Naive thymus-derived CD4-positive, alpha-beta T cell (primary cell): ENCODE measurements around the gene CNMD. TPM values are rescaled to one million over a fixed set of nuclear protein-coding genes. Genes with fewer than 3 reads are reported as not detected.

ENCODE experiments used
- ATAC-seq: fragments of 150-1000 bp; cut with Tn5 transposase; 2 replicates; pipeline ENCODE4 v1.10.0; 2021; ENCODE audit warnings: mild to moderate bottlenecking, moderate library complexity
- CTCF ChIA-PET: fragments of 350-600 bp; sonication (Branson Sonifier 250); formaldehyde crosslinking; loops from one replicate; lab custom pipeline; 2021; ENCODE audit warnings: antibody characterized with exemption; lab: Charles Lee
- POLR2A ChIA-PET: fragments of 350-600 bp; sonication (Branson Sonifier 250); formaldehyde crosslinking; loops from one replicate; lab custom pipeline; 2021; ENCODE audit warnings: antibody characterized with exemption, inconsistent platforms; lab: Charles Lee
- DNase-seq, 9 donors: peaks; one replicate each; pipeline versions ENCODE4 v3.0.0 to v3.0.0-alpha.2; 2020 to 2022; ENCODE audit warnings: mixed read lengths in 1 of 9
- H3K27ac ChIP-seq: one replicate; pipeline ENCODE4 v1.7.0; 2013; ENCODE audit warnings: mild to moderate bottlenecking, low read depth, low read length, moderate library complexity
- H3K27me3 ChIP-seq, 2 donors: one replicate each; pipeline ENCODE4 v1.7.0; 2013; ENCODE audit warnings: low read length in 2 of 2, mild to moderate bottlenecking in 2 of 2, moderate library complexity in 2 of 2; ENCODE audit not compliant: control insufficient read depth in 2 of 2, insufficient read depth in 2 of 2
- H3K36me3 ChIP-seq, 3 experiments: 1 replicate in 2 of 3; 2 replicates in 1 of 3; pipeline ENCODE4 v1.7.0; 2013; ENCODE audit warnings: low read length in 3 of 3, mild to moderate bottlenecking in 3 of 3, moderate library complexity in 1 of 3; ENCODE audit not compliant: insufficient read depth in 3 of 3, control insufficient read depth in 2 of 3
- H3K4me1 ChIP-seq, 2 donors: one replicate each; pipeline ENCODE4 v1.7.0; 2013; ENCODE audit warnings: low read length in 2 of 2, mild to moderate bottlenecking in 2 of 2, moderate library complexity in 1 of 2; ENCODE audit not compliant: control insufficient read depth in 2 of 2, insufficient read depth in 2 of 2
- H3K4me3 ChIP-seq: 2 replicates; pipeline ENCODE4 v1.7.0; 2013; ENCODE audit warnings: mild to moderate bottlenecking, low read length
- H3K9me3 ChIP-seq, 3 experiments: 1 replicate in 2 of 3; 2 replicates in 1 of 3; pipeline ENCODE4 v1.7.0; 2013; ENCODE audit warnings: low read length in 3 of 3; ENCODE audit not compliant: control insufficient read depth in 2 of 3
- H3K27ac Mint-ChIP-seq, 9 donors: one replicate each; pipeline ENCODE4 v1.8.0; 2020 to 2022; ENCODE audit warnings: mixed read lengths in 9 of 9, mild to moderate bottlenecking in 8 of 9, moderate library complexity in 5 of 9, inconsistent platforms in 2 of 9
- H3K27me3 Mint-ChIP-seq, 5 donors: one replicate each; pipeline ENCODE4 v1.8.0; 2021 to 2022; ENCODE audit warnings: mixed read lengths in 5 of 5, mild to moderate bottlenecking in 1 of 5
- H3K36me3 Mint-ChIP-seq, 5 donors: one replicate each; pipeline ENCODE4 v1.8.0; 2020 to 2022; ENCODE audit warnings: mixed read lengths in 5 of 5, mild to moderate bottlenecking in 3 of 5, inconsistent platforms in 1 of 5
- H3K4me1 Mint-ChIP-seq, 7 donors: one replicate each; pipeline ENCODE4 v1.8.0; 2020 to 2022; ENCODE audit warnings: mixed read lengths in 7 of 7, mild to moderate bottlenecking in 3 of 7, inconsistent platforms in 1 of 7
- H3K4me3 Mint-ChIP-seq, 10 donors: one replicate each; pipeline ENCODE4 v1.8.0; 2020 to 2022; ENCODE audit warnings: mild to moderate bottlenecking in 10 of 10, mixed read lengths in 10 of 10, moderate library complexity in 6 of 10, inconsistent platforms in 2 of 10
- H3K9me3 Mint-ChIP-seq, 11 donors: one replicate each; pipeline ENCODE4 v1.8.0; 2020 to 2022; ENCODE audit warnings: mixed read lengths in 11 of 11, mild to moderate bottlenecking in 4 of 11, inconsistent platforms in 1 of 11, moderate library complexity in 1 of 11
- intact Hi-C, 2 donors: fragments of 100-400 bp; cut with micrococcal nuclease; formaldehyde crosslinking; loops; one replicate each; pipeline ENCODE4 v1.15.1; 2023
- polyA plus RNA-seq, 2 donors: library from polyadenylated mRNA; unstranded; fragments of 300-500 nt; fragmentation: Illumina TruSeq; gene quantifications; one replicate each; pipeline ENCODE4 v1.2.3, GENCODE V29; 2021
- total RNA-seq, 6 experiments: library from RNA in 5 of 6; stranded (reverse) in 5 of 6; gene quantifications; 1 replicate in 5 of 6; 2 replicates in 1 of 6; pipeline ENCODE4 v1.2.3 and lab custom pipeline; 2021 to 2026

CNMD gene
- total and polyA plus RNA-seq, 7 experiments from 2014 or later = 0.13 TPM; not detected in 6

DNA sequence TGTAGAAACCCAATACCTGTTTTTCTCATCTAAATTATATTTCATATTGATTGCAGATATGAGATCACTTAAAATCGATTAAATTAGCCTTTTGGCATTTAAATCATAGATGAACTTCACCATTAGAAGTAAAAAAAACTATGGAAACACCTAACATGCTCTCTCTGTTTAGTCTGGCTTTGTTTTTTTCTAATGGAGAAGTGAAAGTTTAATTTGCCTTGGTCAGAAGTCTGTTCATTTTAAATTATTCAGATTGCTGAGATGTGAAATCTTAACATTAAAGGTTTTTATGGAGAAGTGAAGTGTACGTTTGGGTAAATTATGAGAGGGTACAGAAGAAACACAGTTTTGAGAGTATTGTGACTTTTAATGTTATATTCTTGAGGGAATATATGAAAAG is 80.3 kb downstream of the CNMD start:
- CTCF ChIA-PET = no interaction called here
- no peaks in the 10 kb centered on the region for H3K27me3 Mint-ChIP-seq
- intact Hi-C loops = no loop called here

More for the DNA sequence above, 80.3 kb downstream of the CNMD start:
- no peak overlapping the region for H3K4me3 Mint-ChIP-seq
- DNase-seq (no peak), ATAC-seq (no peak)
- peaks cover 0 to 27% (median 14%) of the 10 kb centered on the region in 5 donors for H3K36me3 Mint-ChIP-seq
- peaks cover 13 to 42% (median 14%) of the 10 kb centered on the region in 3 experiments for H3K36me3 ChIP-seq
- no peaks in the 10 kb centered on the region for H3K27me3 ChIP-seq
- no peak overlapping the region for H3K27ac Mint-ChIP-seq
- POLR2A ChIA-PET = no interaction called here
- H3K4me1 Mint-ChIP-seq = peaks cover 0 to 8% (median 0%) of the 10 kb centered on the region in 7 donors
- H3K9me3 ChIP-seq = no peaks in the 10 kb centered on the region
- peaks cover 0 to 1% of the 10 kb centered on the region in 2 donors for H3K4me1 ChIP-seq
- no peaks in the 10 kb centered on the region for H3K9me3 Mint-ChIP-seq
- no peak overlapping the region for H3K4me3 ChIP-seq
- no peak overlapping the region for H3K27ac ChIP-seq

Other genes starting within 250 kb of the CNMD start
- 10 to 100 TPM; 11.8 to 21.1 (median 13.8) TPM for gene HNRNPA1L2, start 97.4 kb downstream of the CNMD start, total RNA-seq
- gene HNRNPA1L2, start 97.4 kb downstream of the CNMD start, polyA plus RNA-seq = 10 to 100 TPM in 1 of 2 donors, 1 to 10 TPM in 1; 8.0 to 15.1 TPM
- 10 to 100 TPM; 21.3 to 49.0 (median 33.8) TPM for gene SUGT1, start 87.0 kb downstream of the CNMD start, total RNA-seq
- gene SUGT1, start 87.0 kb downstream of the CNMD start, polyA plus RNA-seq = 10 to 100 TPM; 40.6 to 47.6 TPM
- not detected for gene PCDH8, start 108.8 kb upstream of the CNMD start, total RNA-seq
- gene PCDH8, start 108.8 kb upstream of the CNMD start, polyA plus RNA-seq = not detected